ENCODE data around the gene SORCS2.

The SORCS2 gene

DNA sequence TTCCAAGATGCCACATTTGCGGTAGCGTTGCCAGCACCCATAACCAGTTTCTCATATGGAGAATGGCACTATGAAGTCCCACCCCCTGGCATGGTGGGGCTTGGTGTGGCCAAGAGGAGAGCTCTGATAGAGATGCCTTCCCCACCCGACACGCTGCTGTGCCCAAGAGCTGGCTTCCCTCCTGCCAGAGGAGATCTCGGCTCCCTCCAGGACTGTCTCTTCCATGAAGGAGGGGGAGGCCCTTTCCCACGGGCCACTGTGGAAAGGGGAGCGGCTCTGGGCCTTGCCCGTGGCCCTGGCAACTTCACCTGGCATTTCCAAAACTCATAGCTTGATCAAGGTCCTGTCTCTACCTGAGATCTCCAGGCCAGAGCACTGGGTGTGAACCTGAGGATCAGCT, 459.7 kb downstream of the SORCS2 start:
- DNase-seq (ENCODE audit: low read depth in 2 of 2) = no peak

DNA sequence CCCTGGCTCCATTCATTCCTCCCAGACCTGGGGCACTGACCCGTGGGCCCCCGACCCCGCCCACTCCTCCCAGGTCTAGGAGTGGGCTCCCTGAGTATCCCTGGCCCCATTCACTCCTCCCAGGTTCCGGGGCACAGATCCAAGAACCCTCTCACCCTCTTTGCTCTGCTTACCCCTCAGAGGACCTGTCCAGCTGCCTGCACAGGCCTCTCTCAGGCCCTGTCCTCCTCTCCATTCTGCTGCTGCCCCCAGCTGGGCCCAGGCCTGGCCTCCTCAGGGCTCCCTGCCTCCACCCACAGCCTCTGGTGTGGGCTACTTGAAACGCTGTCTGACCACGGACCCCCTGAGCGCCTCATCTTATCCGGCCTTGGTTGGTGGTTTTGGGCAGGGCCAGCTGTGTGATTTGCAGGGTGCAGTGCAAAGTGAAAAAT, 460.1 kb downstream of the SORCS2 start:
- DNase-seq (ENCODE audit: low read depth in 2 of 2) = no peak

DNA sequence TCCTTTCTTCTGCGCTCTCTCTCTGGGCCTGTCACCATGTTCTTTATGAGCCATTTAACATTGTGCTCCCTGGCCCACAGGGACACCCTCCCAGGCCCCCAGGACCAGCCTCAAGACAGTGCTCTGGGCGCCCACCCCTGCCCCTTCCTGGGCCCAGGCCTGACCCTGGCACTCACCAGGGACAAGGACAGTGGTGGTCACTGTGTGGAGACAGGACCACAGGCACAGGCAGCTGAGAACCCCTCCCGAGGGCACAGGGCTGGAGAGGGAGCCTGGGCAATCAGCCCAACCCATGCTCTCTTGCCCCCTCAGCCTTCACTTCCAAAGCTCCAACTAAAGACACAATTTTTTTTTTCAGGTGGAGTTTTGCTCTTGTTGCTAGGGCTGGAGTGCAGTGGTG, 460.6 kb downstream of the SORCS2 start:
- DNase-seq (ENCODE audit: low read depth in 2 of 2) = no peak

DNA sequence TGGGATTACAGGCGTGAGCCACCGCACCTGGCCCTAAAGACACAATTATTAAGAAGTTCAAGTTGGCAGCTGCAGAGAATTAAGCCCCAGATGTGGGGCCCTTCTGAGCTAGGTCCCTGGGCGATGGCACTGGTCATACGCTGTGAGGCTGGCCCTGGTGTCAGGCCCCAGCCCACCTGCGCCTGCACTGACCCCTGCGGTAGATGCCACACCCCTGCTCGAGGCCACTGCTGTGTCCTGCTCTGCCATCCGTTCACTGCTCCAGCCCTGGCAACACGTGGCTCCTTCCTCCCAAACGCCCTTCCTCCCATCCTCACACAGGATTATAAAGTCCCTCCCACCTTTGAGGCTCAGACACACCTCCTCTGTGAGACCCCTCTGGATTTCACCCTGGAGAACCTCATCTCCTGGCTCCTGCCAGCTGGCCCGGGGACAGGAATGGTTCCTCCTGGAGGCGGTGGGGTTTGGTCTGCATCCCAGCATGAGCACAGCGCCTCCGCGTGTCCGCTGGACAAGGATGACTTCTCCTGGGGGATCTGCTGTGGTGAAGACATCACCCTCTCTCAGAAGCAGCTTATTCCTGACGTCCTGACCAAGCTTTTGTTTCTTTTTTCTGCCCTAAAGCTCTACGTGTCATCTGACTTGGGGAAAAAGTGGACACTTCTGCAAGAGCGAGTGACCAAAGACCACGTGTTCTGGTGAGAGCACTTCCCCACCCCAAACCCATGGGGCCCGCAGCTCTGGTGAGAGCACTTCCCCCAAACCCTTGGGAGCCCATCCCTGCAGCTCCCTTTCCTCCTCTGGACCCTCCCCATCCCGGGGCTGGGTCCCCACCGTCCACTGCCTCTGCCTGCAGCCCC, 461.4 kb downstream of the SORCS2 start:
- no peak for DNase-seq (ENCODE audit: low read depth in 2 of 2)

DNA sequence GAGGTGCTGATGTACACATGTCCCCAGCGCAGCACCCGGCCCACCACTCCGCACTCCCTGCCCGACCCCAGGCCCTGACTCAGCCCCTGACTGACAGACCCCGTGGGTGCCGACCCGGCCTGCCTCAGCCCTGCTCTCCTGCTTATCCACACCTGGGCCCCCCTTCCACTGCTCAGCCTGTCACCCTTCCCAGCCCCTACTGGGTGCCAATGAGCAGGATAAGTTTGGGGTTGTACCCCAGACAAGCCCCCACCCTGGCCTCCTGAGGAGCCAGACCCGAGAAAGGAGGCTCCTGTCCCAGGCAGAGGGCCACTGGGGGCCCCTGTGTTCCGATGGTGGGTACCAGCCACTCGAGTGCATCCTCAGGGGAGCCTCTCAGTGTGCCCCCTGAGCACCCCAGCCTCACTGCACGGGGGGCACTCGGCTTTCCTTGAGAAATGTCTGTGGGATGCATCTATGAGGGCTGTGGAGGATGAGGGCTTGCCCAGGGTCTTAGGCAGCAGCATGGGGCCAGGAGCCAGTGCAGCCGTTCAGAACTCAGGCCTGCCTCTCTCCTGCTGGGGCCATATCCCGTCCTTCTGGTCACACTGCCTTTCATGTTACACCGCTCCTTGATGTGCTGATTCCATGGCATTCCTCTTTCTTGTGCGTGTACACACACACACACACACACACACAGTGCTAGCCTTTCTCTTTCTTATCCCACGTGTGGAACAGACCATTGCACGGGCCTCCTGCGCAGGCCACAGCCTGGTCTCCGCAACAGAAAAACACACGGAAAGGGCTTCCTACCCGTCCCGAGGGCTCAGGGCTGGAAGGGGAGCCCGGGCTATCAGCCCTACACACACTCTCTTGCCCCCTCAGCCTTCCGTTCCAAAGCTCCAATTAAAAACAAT, 462.5 kb downstream of the SORCS2 start:
- no peak for DNase-seq (ENCODE audit: low read depth in 2 of 2)

DNA sequence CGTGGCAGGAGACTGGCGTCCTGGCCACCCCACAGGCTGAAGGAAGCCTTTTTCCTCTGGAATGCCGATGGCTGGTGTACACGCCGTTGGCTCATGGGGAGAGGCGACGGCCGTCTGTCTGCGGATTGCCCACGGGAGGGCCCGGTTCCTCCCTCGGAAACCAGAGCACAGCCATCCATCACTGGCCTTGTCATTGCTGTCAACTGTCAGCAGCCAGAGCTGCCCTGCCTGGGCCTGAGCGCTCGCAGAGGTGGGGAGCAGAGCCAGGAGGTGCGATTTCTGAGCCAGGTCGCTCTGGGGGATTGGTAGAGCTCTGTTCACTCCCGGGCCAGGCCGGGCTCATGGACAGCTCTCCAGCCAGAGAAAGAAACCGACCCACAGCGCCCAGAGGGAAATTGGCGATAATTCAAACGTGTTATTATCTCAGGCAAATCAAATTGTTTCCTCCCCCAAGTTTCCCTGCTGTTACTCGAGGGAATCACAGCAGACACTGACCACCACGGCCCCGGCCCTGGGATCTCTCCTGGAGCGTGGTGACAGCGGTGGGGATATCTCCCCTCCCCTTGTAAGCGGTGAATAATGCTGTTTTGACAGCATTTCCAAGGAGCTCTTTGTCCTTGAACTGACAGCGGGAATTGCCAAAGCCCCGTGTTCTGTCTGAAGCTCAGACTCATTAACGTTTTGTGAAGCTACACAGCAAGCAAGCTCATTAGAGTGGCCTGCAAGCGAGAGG, 463.3 kb downstream of the SORCS2 start:
- DNase-seq (ENCODE audit: low read depth in 2 of 2) = no peak

DNA sequence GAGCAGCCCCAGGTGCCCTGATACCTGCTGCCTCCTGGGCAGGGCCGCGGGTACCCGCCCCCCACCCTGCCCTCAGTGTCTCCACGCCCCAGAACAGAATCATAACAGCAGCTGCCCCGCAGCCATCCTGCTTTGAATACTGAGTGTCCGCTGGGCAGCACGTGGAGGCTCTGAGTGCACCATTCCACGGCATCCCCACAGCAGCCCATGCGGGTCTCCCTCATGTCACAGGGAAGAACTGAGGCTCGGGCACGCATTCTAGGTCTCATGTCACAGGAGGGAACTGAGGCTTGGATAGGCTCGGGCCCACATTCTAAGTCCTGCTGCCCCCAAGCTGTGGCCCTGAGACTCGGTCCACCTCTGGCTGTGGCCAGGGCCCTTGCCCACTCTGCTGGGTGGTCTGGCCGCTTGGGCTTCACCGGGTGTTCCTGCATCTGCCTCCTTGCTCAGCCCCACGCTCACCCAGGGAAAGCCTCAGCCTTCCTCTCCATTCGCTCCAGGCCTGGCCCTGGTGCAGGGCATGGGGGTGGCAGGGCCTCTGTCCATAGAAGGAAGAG, 464.0 kb downstream of the SORCS2 start:
- no peak for DNase-seq (ENCODE audit: low read depth in 2 of 2)

DNA sequence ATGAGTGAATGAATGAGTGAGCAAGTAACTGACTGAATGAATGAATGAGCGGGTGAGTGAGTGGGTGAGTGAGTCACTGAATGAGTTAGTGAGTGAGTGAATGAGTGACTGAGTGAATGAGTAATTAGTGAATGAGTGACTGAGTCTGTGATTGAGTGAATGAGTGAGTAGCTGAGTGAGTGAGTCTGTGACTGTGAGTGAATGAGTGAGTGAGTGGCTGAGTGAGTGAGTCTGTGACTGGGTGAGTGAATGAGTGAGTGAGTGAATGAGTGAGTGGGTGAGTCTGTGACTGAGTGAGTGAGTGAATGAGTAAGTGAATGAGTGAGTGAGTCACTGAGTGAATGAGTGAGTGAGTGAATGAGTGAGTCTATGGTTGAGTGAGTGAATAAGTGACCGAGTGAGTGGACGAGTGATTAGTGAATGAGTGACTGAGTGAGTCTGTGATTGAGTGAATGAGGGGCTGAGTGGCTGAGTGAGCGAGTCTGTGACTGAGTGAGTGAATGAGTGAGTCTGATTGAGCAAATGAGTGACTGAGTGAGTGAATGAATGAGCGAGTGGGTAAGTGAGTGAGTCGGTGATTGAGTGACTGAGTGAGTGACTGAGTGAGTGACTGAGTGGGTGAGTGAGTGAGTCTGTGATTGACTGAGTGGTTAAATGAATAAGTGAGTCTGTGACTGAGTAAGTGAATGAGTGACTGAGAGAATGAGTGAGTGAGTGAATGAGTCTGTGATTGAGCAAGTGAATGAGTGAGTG, 465.4 kb downstream of the SORCS2 start:
- DNase-seq (ENCODE audit: low read depth in 2 of 2) = no peak

DNA sequence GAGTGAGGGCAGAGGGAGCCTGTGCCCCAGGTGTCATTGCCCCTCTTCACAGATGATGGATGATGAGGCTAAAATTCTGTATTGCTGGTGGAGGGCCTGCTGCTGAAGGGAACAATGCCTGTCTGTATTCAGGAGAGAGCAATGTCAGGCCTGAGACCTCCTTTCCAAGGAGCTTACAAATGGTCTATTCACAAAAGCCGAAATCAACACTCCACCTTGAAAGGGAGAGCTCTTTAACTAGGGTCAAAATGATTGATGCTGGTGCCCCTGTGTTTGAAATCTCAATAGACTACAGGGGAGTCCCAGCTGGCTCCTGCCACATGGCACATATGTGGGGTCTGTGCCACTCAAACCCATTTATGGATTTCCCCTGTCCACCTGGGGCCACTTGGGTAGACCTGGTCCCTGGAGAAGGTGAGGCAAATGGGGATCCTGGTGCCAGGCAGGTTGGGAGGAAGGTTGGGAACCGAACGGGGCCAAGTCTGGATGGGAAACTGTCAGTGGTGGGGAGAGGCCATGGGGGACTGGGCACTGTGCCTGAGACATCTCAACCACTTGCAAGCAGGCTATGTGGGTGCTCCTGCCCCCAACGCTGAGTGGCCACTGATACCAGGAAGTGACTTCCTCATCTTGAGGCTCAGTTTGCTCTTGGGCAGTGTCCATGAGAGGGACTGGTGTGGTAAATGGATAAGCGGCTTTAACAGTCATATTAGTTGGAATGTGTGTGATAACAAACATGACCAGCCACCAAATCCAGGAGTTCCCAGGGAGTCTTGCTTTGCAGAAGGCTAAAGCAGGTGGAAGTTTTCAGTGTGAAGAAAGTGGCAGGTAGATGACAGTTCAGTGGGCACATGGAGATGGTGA, 466.2 kb downstream of the SORCS2 start:
- no peak for DNase-seq (ENCODE audit: low read depth in 2 of 2)

DNA sequence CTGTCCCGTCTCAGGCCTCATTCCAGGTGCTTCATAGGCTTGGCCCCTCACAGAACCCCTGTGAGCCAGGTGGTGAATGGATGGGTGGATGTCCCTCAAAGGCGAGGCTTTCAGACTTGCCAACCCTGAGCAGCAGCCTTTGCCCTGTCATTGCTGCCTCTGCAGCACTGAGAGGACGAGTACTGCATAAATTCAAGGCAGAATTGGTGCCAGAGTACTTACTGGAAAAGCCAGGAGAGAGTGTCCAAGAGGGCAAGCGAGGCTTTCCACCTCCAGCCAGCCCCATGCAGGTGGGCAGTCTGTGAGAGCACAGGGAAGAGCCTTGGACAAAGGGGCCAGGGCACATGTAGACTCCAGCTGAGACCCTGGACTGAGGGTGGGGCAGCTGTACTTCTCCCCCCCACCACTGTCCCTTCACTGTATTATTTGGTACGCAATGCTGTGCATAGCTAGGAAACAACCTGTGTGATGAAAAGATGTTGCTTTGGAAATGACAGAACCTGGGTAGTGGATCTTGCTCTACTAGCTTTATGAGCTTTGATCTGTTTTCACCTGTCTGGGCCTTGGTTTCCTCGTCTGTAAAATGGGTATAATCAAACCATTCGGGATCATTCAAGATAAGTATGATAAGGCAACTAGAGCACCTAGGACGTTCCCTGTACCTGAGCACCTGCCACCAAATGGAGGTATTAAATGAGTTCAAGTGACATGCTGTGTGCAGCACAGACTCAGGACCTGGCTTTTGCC, 467.3 kb downstream of the SORCS2 start:
- no peak for DNase-seq (ENCODE audit: low read depth in 2 of 2)

DNA sequence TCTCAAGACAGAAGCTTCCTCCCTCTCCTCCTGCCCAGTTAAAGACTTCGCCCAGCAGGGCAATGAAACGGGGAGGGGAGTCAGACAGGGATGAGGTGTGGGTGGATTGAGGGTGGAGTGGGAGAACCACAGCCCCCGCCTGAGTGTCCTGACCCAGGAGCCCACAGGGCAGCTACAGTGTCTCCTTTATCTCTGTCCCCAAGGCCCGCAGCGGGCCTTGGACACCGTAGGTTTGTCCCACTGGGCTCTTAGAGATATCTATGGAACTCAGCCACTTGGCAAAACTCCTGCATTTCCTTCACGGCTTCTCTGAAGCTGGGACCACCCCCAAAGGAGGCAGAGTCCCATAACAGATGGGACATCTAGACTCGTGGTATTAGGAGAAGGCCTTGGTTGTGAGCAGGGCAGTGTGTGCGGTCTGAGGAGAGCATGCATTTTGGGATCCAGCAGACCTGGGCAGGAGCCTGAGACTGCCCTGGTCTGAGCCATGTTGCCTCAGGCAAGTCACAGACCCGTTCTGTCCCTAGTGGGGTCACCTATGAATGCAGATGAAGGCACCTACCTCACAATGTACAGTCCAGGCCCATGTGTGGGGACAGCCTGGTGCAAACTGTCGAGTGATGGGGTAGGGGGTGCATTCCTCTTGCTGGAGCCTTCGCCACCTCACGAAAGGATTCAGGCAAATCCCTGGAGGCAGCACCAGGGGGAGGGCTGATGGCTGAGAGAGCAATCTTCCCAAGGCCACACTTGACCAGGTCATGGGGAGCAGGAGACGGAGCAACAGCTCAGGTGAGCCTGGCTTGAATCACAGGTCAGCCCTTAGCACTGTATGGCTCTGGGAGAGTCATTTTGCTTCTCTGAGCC, 468.1 kb downstream of the SORCS2 start:
- DNase-seq (ENCODE audit: low read depth in 2 of 2) = no peak

DNA sequence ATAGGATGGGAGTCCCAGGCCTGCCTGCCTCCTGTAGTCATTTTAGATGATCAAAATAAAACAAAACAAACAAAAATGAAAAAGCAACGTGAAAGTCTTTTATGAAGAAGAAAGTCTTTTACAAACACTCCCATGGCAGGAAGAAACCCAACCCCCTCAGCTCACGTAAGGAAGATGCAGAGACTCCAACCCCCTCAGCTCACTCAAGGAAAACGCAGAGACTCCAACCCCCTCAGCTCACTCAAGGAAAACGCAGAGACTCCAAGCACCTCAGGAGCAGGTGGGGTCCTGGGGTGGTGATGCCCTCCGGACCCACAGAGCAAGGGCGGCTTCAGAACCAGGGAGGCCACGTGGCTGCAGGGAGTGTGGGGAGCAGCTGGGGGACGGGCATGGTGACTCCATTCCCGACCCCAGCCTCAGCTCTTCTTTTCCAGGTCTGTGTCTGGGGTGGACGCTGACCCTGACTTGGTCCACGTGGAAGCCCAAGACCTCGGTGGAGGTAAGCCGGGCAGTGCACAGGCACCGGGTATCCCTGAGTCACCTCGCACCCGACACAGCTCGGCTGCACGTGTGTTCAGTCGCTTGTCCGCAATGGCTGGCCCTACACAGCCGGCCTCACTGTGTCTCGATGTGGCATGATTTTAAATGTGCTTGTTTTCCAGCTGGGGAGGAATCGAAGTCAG, 468.9 kb downstream of the SORCS2 start:
- DNase-seq (ENCODE audit: low read depth in 2 of 2) = no peak

DNA sequence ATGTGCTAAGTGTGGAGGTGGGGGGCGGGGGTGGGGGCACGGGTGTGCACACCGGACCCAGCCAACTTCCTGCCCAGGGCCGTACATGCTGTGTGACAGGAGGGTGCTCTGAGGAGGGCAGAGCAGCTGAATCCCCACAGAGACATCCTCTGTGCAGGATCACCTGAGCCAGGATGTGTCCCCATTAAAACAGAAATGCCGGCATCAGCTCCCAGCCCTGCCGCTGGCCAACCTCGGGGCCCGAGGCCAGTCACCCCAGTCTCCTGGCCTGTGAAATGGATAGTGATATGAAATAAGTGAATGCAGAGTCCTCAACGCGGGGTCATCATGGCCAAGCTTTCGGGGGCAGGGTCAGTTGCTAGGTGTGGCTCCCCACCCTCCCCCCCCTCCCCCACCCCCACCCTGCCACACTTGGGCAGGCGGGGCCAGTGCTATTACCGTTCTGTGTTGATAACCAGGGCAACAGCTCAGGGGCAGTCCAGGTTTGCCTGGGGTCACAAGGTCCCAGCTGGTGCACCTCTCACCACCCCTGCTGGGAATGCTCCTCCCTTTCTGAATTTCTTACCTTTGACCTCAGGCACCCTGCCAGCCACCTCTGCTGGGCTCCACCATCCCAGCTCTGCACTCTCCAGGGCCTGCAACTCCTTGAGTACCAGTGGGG, 469.6 kb downstream of the SORCS2 start:
- no peak for DNase-seq (ENCODE audit: low read depth in 2 of 2)

DNA sequence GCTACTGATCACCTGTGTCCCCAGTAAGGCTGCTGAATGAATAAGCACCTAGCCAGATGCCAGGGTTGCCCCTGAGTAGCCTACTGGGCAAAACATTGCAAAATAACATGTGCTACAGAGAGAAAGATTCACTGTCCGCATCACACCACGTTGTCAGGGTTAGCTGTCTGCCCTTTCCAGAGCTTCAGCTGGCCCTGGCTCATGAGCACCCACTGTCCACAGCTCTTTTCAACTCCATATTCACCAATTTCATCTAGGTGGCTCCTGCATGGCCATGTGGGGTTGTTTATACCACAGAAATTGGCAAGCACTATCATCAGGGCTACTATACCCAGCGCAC, 470.1 kb downstream of the SORCS2 start:
- DNase-seq (ENCODE audit: low read depth in 2 of 2) = no peak

DNA sequence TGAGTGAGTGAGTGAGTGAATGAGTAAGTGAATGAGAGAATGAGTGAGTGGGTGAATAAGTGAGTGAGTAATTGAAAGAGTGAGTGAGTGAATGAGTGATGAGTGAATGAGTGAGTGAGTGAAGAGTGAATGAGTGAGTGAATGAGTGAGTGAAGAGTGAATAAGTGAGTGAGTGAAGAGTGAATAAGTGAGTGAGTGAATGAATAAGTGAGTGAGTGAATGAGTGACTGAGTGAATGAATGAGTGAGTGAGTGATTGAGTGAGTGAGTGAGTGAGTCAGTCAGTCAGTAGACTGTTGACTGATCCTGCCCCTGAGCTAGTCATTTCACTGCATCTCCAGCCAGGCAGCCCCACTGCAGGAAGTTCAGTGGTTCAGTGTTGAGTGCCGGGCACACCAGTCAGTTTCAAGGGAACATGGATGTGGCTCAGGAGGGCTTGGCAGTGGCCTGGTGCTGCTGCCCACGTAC, 470.8 kb downstream of the SORCS2 start:
- DNase-seq (ENCODE audit: low read depth in 2 of 2) = no peak

DNA sequence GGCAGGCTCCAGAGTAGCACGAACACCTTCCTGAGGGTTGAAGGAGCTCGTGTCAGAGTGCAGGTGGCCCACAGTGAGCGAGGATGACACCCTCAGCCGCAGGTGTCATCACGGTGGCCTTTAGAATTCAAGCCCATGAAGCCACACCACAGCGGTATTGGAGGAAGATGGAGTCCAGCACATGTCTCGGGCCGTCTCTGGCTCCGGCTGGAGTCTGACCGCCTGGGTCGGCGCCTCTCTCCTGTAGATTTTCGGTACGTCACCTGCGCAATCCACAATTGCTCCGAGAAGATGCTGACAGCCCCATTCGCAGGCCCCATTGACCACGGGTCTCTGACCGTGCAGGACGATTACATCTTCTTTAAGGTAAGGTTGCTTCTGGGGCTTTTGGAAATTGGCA, 471.8 kb downstream of the SORCS2 start:
- DNase-seq (ENCODE audit: low read depth in 2 of 2) = no peak

DNA sequence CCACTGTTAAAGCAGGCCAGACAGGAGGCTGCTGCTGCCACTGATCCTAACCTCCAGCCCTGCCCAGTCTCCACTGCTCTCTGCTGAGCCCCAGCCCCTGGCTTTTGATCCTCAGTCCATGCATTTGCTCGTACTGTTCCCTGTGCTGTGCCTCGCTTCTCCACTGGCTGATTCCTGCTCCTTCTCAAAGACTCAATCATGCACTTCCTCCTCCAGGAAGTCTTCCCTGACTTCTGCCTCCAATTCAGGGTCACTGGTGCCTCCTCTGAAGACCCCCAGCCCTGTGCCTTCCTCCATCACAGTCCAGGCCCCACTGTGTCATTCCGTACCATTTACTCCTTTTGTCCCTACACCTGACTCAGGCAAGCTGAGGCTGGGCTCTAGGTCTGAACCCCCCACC, 473.0 kb downstream of the SORCS2 start:
- no peak for DNase-seq (ENCODE audit: low read depth in 2 of 2)

Data from stimulated activated CD8-positive, alpha-beta memory T cell treated with anti-CD3 and anti-CD28 coated beads, Interleukin-2, amount 100 ng/mL, for 48 hours (primary cell).